Sigmoid colon (tissue), 7 donors: ENCODE data around the gene MSH3. TPM values are rescaled to one million over a fixed set of nuclear protein-coding genes. Genes with fewer than 3 reads are reported as not detected.

Source experiments
- DNase-seq: peaks from one replicate; pipeline ENCODE4 v3.0.0-alpha.2; 2019
- H3K27ac ChIP-seq, 4 donors: fragments of 200-600 bp; sonication (generic); one replicate each; pipeline ENCODE4 v1.5.1; 2016 to 2019; ENCODE audit warnings: mild to moderate bottlenecking in 1 of 4
- H3K27me3 ChIP-seq, 3 donors: fragments of 200-600 bp; sonication (generic); one replicate each; pipeline ENCODE4 v1.5.1; 2019; ENCODE audit warnings: mild to moderate bottlenecking in 1 of 3
- H3K36me3 ChIP-seq, 4 donors: fragments of 200-600 bp; sonication (generic); one replicate each; pipeline ENCODE4 v1.5.1; 2016 to 2019
- H3K4me1 ChIP-seq, 4 donors: fragments of 200-600 bp; sonication (generic); one replicate each; pipeline ENCODE4 v1.5.1; 2017 to 2019
- H3K4me3 ChIP-seq, 4 donors: fragments of 200-600 bp; sonication (generic); one replicate each; pipeline ENCODE4 v1.5.1; 2017 to 2019; ENCODE audit warnings: mild to moderate bottlenecking in 2 of 4, moderate library complexity in 1 of 4
- H3K9me3 ChIP-seq, 4 donors: fragments of 200-600 bp in 3 of 4; sonication (generic) in 3 of 4; one replicate each; pipeline versions ENCODE4 v1.5.1 to v1.6.1; 2013 to 2019
- EP300 ChIP-seq, 4 donors: sonication (generic); formaldehyde crosslinking; IDR thresholded peaks; one replicate each; pipeline ENCODE4 v1.6.1; 2017; ENCODE audit warnings: antibody characterized with exemption in 4 of 4
- POLR2A ChIP-seq, 2 donors: fragments of 450-650 bp; IDR thresholded peaks; one replicate each; pipeline ENCODE4 v1.6.1; 2016; ENCODE audit warnings: antibody characterized with exemption in 2 of 2, mild to moderate bottlenecking in 2 of 2, moderate library complexity in 2 of 2
- POLR2AphosphoS5 ChIP-seq, 4 donors: sonication (generic); formaldehyde crosslinking; IDR thresholded peaks; one replicate each; pipeline ENCODE4 v1.6.1; 2017; ENCODE audit warnings: antibody characterized with exemption in 4 of 4
- WGBS, 2 donors: extraction: QIAGEN DNeasy Blood & Tissue Kit; methylation state at CpG; one replicate each; pipeline ENCODE4 v1.1.7; 2013; 5-methylcytosine and 5-hydroxymethylcytosine counted together
- intact Hi-C: fragments of 100-400 bp; cut with DNase I; formaldehyde crosslinking; loops from one replicate; pipeline ENCODE4 v1.15.1; 2023
- polyA plus RNA-seq, 3 donors: library from polyadenylated mRNA; stranded (reverse); fragments of 200-250 nt; gene quantifications; one replicate each; pipeline ENCODE4 v1.2.3, GENCODE V29; 2013
- total RNA-seq, 4 donors: library from RNA; depleted of rRNA; stranded (reverse); fragments of >200 nt; gene quantifications; one replicate each; pipeline ENCODE4 v1.1.0, GENCODE V29; 2016
- TF ChIP-seq, protein P1 (sequence below), 4 experiments: fragments of 450-650 bp in 3 of 4; fragments of 200-600 bp in 1 of 4; IDR thresholded peaks; one replicate each; pipeline ENCODE4 v1.5.1; 2016 to 2019; ENCODE audit warnings: antibody characterized with exemption in 4 of 4, mild to moderate bottlenecking in 3 of 4, moderate library complexity in 2 of 4
- donor health status: healthy with polysubstance abuse.
- donor health status: Bipolar disorder and iron deficiency.
- donor health status: healthy.

Gene MSH3
- total and polyA plus RNA-seq, 7 donors, result 3.6 to 15.3 (median 11.8) TPM

GRCh38 chr5:80695666-80696065, 41.2 kb downstream of the MSH3 start:
- Histone ChIP-seq H3K27me3 (no peaks in the 10 kb centered on the region), H3K4me1 (no peaks in the 10 kb centered on the region), H3K27ac (no peak overlapping the region), H3K4me3 (no peak overlapping the region), H3K9me3 (no peaks in the 10 kb centered on the region), H3K36me3 (peaks cover 0 to 7% (median 0%) of the 10 kb centered on the region in 4 donors)
- no peak for DNase-seq
- intact Hi-C loops, result no loop called here
- TF ChIP-seq POLR2AphosphoS5 (IDR thresholded peaks at IDR 0.05), result no peak
- TF ChIP-seq EP300 (IDR thresholded peaks at IDR 0.05), result no peak
- WGBS, 2 donors, result 94 to 95% methylated on average over 3 of the region's 3 CpGs

- H3K27ac ChIP-seq, result no peak overlapping the region
- H3K4me3 ChIP-seq, result no peak overlapping the region
- intact Hi-C loops, result no loop called here
- no peaks in the 10 kb centered on the region for H3K4me1 ChIP-seq
- no peaks in the 10 kb centered on the region for H3K9me3 ChIP-seq
- H3K27me3 ChIP-seq, result no peaks in the 10 kb centered on the region
- peaks cover 0 to 11% (median 0%) of the 10 kb centered on the region in 4 donors for H3K36me3 ChIP-seq
- TF ChIP-seq EP300 (IDR thresholded peaks at IDR 0.05) (no peak), POLR2AphosphoS5 (IDR thresholded peaks at IDR 0.05) (no peak), POLR2A (IDR thresholded peaks at IDR 0.05) (no peak)
- TF ChIP-seq, protein P1, sequence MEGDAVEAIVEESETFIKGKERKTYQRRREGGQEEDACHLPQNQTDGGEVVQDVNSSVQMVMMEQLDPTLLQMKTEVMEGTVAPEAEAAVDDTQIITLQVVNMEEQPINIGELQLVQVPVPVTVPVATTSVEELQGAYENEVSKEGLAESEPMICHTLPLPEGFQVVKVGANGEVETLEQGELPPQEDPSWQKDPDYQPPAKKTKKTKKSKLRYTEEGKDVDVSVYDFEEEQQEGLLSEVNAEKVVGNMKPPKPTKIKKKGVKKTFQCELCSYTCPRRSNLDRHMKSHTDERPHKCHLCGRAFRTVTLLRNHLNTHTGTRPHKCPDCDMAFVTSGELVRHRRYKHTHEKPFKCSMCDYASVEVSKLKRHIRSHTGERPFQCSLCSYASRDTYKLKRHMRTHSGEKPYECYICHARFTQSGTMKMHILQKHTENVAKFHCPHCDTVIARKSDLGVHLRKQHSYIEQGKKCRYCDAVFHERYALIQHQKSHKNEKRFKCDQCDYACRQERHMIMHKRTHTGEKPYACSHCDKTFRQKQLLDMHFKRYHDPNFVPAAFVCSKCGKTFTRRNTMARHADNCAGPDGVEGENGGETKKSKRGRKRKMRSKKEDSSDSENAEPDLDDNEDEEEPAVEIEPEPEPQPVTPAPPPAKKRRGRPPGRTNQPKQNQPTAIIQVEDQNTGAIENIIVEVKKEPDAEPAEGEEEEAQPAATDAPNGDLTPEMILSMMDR (IDR thresholded peaks at IDR 0.05), result no peak
- DNase-seq, result no peak
- WGBS, 2 donors, result 39 to 80% methylated on average over 3 of the region's 3 CpGs
Observed at GRCh38 chr5:80696450-80696849, 42.0 kb downstream of the MSH3 start.

GRCh38 chr5:80697100-80697499, 42.6 kb downstream of the MSH3 start:
- Histone ChIP-seq H3K36me3 (peaks cover 0 to 13% (median 0%) of the 10 kb centered on the region in 4 donors), H3K9me3 (no peaks in the 10 kb centered on the region), H3K27ac (no peak overlapping the region), H3K4me3 (no peak overlapping the region), H3K4me1 (no peaks in the 10 kb centered on the region), H3K27me3 (no peaks in the 10 kb centered on the region)
- intact Hi-C loops, result no loop called here
- TF ChIP-seq, protein P1 (IDR thresholded peaks at IDR 0.05), result no peak
- TF ChIP-seq POLR2AphosphoS5 (IDR thresholded peaks at IDR 0.05) (no peak), EP300 (IDR thresholded peaks at IDR 0.05) (no peak), POLR2A (IDR thresholded peaks at IDR 0.05) (no peak)
- DNase-seq, result no peak
- WGBS, 2 donors, result 22 to 69% methylated on average over 3 of the region's 3 CpGs

DNA sequence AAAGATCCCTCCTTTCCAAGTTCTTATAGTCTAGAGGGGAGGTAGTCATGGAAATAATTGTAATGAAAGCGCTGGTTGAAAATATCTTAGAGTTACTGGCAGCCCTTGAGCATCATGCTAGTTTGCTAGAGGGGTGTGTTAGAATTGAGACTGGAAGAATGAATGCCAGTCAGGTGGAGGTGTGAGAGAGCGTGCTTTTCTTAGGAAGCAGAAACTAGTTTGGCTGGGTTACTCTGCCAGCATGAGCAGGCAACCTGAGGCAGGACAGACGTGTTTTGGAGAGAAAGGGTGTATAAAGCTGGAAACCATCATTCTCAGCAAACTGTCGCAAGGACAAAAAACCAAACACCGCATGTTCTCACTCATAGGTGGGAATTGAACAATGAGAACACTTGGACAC, 43.9 kb downstream of the MSH3 start:
- no peak for DNase-seq
- TF ChIP-seq EP300 (IDR thresholded peaks at IDR 0.05), result no peak
- TF ChIP-seq, protein P1 (IDR thresholded peaks at IDR 0.05), result no peak
- TF ChIP-seq POLR2A (IDR thresholded peaks at IDR 0.05), result no peak
- TF ChIP-seq POLR2AphosphoS5 (IDR thresholded peaks at IDR 0.05), result no peak
- 78 to 86% methylated on average over 5 of the region's 5 CpGs for WGBS, 2 donors
- intact Hi-C loops, result no loop called here
- peaks cover 0 to 13% (median 0%) of the 10 kb centered on the region in 4 donors for H3K36me3 ChIP-seq
- no peak overlapping the region for H3K27ac ChIP-seq
- H3K4me1 ChIP-seq, result no peaks in the 10 kb centered on the region
- no peaks in the 10 kb centered on the region for H3K27me3 ChIP-seq
- H3K4me3 ChIP-seq, result no peak overlapping the region
- no peaks in the 10 kb centered on the region for H3K9me3 ChIP-seq

- WGBS, 2 donors, result 60 to 79% methylated on average over 1 of the region's 1 CpG
- no peak overlapping the region for H3K4me3 ChIP-seq
- DNase-seq, result no peak
- H3K27ac ChIP-seq, result no peak overlapping the region
- TF ChIP-seq EP300 (IDR thresholded peaks at IDR 0.05) (no peak), POLR2AphosphoS5 (IDR thresholded peaks at IDR 0.05) (no peak), POLR2A (IDR thresholded peaks at IDR 0.05) (no peak)
- TF ChIP-seq, protein P1 (IDR thresholded peaks at IDR 0.05), result no peak
- intact Hi-C loops, result no loop called here
- peaks cover 0 to 6% (median 0%) of the 10 kb centered on the region in 4 donors for H3K36me3 ChIP-seq
- no peaks in the 10 kb centered on the region for H3K4me1 ChIP-seq
- H3K9me3 ChIP-seq, result no peaks in the 10 kb centered on the region
- no peaks in the 10 kb centered on the region for H3K27me3 ChIP-seq
Observed at GRCh38 chr5:80701597-80701996, 47.1 kb downstream of the MSH3 start.
